ENCODE results near the gene ELP5. TPM values are rescaled to one million over a fixed set of nuclear protein-coding genes. Genes with fewer than 3 reads are reported as not detected.

The ELP5 gene
- total and polyA plus RNA-seq, 7 donors, result 28.4 to 70.9 (median 34.3) TPM

GRCh38 chr17:7215652-7216180 lies 36.3 kb upstream of the ELP5 start:
- H3K9me3 ChIP-seq, result no peaks in the 10 kb centered on the region
- peak overlapping the region in 3 of 4 donors; percentile 60 to 67 (median 65) for H3K4me3 ChIP-seq
- intact Hi-C loops (cut with DNase I), result no loop called here
- no peak for TF ChIP-seq POLR2AphosphoS5 (IDR thresholded peaks at IDR 0.05)
- no peak for TF ChIP-seq CTCF (IDR thresholded peaks at IDR 0.05)
- no peak for TF ChIP-seq EP300 (IDR thresholded peaks at IDR 0.05)
- TF ChIP-seq POLR2A (IDR thresholded peaks at IDR 0.05), result no peak
- peaks cover 0 to 76% (median 68%) of the 10 kb centered on the region in 4 donors for H3K4me1 ChIP-seq
- H3K36me3 ChIP-seq, result no peaks in the 10 kb centered on the region
- H3K27me3 ChIP-seq, result no peaks in the 10 kb centered on the region
- whole genome bisulfite sequencing, 2 donors, result 24 to 28% methylated on average over 10 of the region's 10 CpGs
- no peak for DNase-seq
- H3K27ac ChIP-seq, result peak overlapping the region; percentile 90 to 99 (median 98)

- peak overlapping the region; percentile 54 to 67 (median 62) for H3K4me3 ChIP-seq
- H3K4me1 ChIP-seq, result peaks cover 0 to 79% (median 71%) of the 10 kb centered on the region in 4 donors
- TF ChIP-seq EP300 (IDR thresholded peaks at IDR 0.05) (no peak), CTCF (IDR thresholded peaks at IDR 0.05) (no peak), POLR2AphosphoS5 (IDR thresholded peaks at IDR 0.05) (no peak), POLR2A (IDR thresholded peaks at IDR 0.05) (no peak)
- intact Hi-C loops (cut with DNase I), result no loop called here
- no peaks in the 10 kb centered on the region for H3K9me3 ChIP-seq
- no peaks in the 10 kb centered on the region for H3K27me3 ChIP-seq
- peak overlapping the region; percentile 90 to 99 (median 98) for H3K27ac ChIP-seq
- no peaks in the 10 kb centered on the region for H3K36me3 ChIP-seq
- DNase-seq, result no peak
- WGBS, 2 donors, result 27 to 51% methylated on average over 7 of the region's 7 CpGs
Measured at GRCh38 chr17:7216242-7217112, 35.5 kb upstream of the ELP5 start.

GRCh38 chr17:7217113-7217987 lies 34.7 kb upstream of the ELP5 start:
- WGBS, 2 donors, result 4 to 11% methylated on average over 32 of the region's 32 CpGs
- no peaks in the 10 kb centered on the region for H3K27me3 ChIP-seq
- peak; percentile 91 for DNase-seq
- peak overlapping the region; percentile 54 to 67 (median 62) for H3K4me3 ChIP-seq
- TF ChIP-seq POLR2A (IDR thresholded peaks at IDR 0.05), result no peak
- TF ChIP-seq CTCF (IDR thresholded peaks at IDR 0.05), result no peak
- peak in 1 of 4 donors; percentile 11 for TF ChIP-seq POLR2AphosphoS5 (IDR thresholded peaks at IDR 0.05)
- intact Hi-C loops (cut with DNase I), result no loop called here
- peak overlapping the region; percentile 90 to 99 (median 98) for H3K27ac ChIP-seq
- H3K9me3 ChIP-seq, result no peaks in the 10 kb centered on the region
- H3K4me1 ChIP-seq, result peaks cover 0 to 75% (median 66%) of the 10 kb centered on the region in 4 donors
- H3K36me3 ChIP-seq, result peaks cover 0 to 6% (median 2%) of the 10 kb centered on the region in 4 donors

- WGBS, 2 donors, result 66 to 79% methylated on average over 6 of the region's 6 CpGs
Measured at GRCh38 chr17:7218166-7218565, 33.8 kb upstream of the ELP5 start.

More at GRCh38 chr17:7218166-7218565, 33.8 kb upstream of the ELP5 start:
- no peak for DNase-seq
- H3K36me3 ChIP-seq, result peaks cover 5 to 14% (median 8%) of the 10 kb centered on the region in 4 donors
- TF ChIP-seq POLR2A (IDR thresholded peaks at IDR 0.05) (no peak), EP300 (IDR thresholded peaks at IDR 0.05) (no peak), CTCF (IDR thresholded peaks at IDR 0.05) (no peak), POLR2AphosphoS5 (IDR thresholded peaks at IDR 0.05) (no peak)
- no peaks in the 10 kb centered on the region for H3K9me3 ChIP-seq
- peak overlapping the region; percentile 90 to 99 (median 98) for H3K27ac ChIP-seq
- H3K4me1 ChIP-seq, result peaks cover 0 to 75% (median 66%) of the 10 kb centered on the region in 4 donors
- intact Hi-C loops (cut with DNase I), result no loop called here
- no peaks in the 10 kb centered on the region for H3K27me3 ChIP-seq
- H3K4me3 ChIP-seq, result peak overlapping the region; percentile 54 to 67 (median 62)
